NCI-H2196 treated with DMSO at 0.1 percent for 48 hours (cell line): ENCODE data around the gene TMEM45A.

Experiments
- DNase-seq: peaks from one replicate; lab custom pipeline; 2025; ENCODE audit not compliant: unreplicated experiment; lab: John Stamatoyannopoulos, UW

Gene TMEM45A

DNA sequence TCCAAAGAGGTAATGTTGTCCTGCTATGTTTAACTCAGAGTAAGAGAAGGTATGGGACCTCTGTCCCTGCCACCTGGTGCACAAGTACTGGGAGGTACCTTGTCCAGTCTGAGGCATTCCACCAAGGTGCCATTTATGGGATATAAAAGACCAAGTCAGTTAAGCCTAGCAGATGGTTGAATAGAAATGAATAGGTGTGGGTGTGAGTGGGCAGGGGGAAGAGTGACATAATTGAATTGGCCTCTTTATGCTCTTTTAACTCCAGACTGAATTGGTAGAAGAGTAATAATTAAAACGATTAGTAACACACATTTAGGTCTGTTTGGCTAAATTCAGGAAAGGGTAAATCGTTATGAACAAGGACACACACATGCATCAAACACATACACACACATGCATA lies 117.5 kb downstream of the TMEM45A start:
- DNase-seq = no peak

DNA sequence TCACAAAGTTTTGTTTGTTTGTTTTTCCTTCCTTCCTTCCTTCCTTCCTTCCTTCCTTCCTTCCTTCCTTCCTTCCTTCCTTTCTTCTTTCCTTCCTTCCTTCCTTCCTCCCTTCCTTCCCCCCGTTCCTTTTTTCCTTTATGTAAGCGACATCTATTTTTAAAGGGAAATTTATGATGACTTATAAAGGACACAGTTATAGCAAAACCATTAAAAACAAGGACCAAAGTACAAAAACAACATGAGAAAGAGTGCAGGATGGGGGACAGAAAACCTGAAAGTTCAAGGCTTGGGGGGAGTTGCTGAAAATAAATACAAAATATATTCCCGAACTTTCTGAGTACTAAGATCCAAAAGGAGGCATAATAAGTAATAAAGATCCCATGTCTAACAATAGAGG lies 118.8 kb downstream of the TMEM45A start:
- DNase-seq = no peak

DNA sequence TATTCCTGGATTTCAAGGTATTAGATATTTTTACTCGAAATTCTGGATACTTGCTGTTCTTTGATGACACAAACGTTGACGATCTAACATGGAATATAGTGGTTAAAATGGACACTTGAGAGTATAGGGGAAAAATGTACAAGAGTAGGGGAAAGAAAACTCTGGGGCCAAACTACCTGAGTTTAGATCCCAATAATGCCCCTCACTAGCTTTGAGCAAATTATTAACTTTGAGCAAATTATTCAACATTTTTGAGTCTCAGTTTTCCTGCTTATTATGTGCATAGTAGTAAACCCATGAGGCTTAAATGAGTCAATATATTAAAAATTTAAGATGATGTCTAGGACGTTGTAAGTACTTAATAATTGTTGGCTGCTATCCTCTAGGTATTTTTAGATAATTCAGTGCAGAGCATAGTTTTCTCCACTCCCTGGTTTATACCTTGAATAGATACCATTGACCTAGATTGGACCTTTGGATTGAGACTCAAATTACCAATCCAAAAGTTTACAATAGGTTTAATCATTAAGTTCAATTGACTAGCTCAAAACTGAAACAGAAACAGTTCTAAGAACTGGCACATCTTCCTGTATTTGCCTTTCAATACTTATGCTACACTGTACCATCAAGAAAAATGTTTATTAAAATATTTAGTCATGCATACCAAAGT lies 121.4 kb downstream of the TMEM45A start:
- no peak for DNase-seq

DNA sequence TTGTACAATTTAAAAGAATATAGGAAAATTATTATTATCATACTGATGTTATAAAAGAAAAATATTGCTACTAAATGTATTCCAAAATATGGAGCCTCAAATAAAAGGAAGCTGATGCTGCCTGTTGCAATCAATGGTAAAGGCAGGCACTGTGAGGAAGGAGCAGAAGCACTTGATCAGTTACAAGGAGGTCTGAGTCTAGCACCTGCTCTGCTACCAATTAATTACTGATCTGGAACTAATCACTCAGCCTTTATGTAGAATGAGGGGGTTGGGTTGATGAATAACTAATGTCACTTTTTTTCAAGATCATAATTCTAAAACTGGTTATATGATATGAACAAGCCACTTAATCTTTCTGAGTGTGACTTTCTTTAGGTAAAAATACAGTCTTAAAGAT lies 122.5 kb downstream of the TMEM45A start:
- DNase-seq = no peak

DNA sequence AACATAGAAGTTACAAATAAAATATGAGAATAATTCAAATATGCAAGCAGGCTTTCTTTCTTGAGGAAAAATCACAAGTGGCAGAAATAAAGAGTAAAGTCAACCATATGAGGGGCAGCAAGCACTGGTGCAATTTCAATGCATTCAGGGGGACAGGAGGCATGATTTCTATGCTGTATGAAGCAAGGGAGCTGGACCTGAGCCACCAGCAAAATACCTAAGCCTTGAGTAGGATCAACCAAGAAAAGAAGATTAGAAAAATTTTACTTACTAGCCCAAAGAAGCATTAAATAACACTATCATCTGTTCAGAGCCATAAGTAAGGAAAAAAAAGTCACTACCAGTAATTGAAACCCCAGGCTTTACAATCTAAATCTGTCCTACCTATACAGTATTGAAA lies 123.3 kb downstream of the TMEM45A start:
- DNase-seq = no peak

DNA sequence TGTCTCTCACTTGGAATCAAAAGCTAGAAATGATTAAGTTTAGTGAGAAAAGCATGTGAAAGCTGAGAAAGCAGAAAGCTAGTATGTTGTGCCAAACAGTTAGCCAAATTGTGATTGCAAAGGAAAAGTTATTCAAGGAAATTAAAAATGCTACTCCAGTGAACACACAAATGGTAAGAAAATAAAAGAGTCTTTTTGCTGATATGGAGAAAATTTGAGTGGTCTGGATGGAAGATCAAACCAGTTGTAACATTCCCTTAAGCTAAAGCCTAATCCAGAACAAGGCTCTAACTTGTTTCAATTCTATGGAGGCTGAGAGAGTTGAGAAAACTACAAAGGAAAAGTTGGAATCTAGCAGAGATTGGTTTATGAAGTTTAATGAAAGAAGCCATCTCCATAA lies 128.8 kb downstream of the TMEM45A start:
- DNase-seq = no peak
